HTERT RPE-1 (cell line): ENCODE results near the gene CNTN4.

ENCODE experiments used
- in situ Hi-C: fragments of 300-500 bp; cut with MboI; formaldehyde crosslinking; loops from 4 replicates; pipeline ENCODE4 v1.14.3; 2020; ENCODE audit warnings: low sequenced_read_pairs

The CNTN4 gene

GRCh38 chr3:2377281-2377680 lies 278.6 kb downstream of the CNTN4 start:
- in situ Hi-C loops, result no loop called here

- in situ Hi-C loops, result no loop called here
Observed at GRCh38 chr3:2390926-2391532, 292.4 kb downstream of the CNTN4 start.

- in situ Hi-C loops, result no loop called here
Observed at GRCh38 chr3:2391896-2392295, 293.2 kb downstream of the CNTN4 start.

GRCh38 chr3:2392981-2393380 lies 294.3 kb downstream of the CNTN4 start:
- in situ Hi-C loops, result no loop called here

- in situ Hi-C loops, result no loop called here
Observed at GRCh38 chr3:2415083-2415482, 316.4 kb downstream of the CNTN4 start.

GRCh38 chr3:2420919-2421318 lies 322.3 kb downstream of the CNTN4 start:
- in situ Hi-C loops, result no loop called here

GRCh38 chr3:2423143-2423542 lies 324.5 kb downstream of the CNTN4 start:
- in situ Hi-C loops, result no loop called here

- in situ Hi-C loops, result no loop called here
Observed at GRCh38 chr3:2441558-2441957, 342.9 kb downstream of the CNTN4 start.

- in situ Hi-C loops, result no loop called here
Observed at GRCh38 chr3:2446146-2446545, 347.5 kb downstream of the CNTN4 start.

- in situ Hi-C loops, result no loop called here
Observed at GRCh38 chr3:2452249-2452648, 353.6 kb downstream of the CNTN4 start.

- in situ Hi-C loops, result no loop called here
Observed at GRCh38 chr3:2454865-2455264, 356.2 kb downstream of the CNTN4 start.

GRCh38 chr3:2456788-2457187 lies 358.1 kb downstream of the CNTN4 start:
- in situ Hi-C loops, result no loop called here

GRCh38 chr3:2458816-2459215 lies 360.1 kb downstream of the CNTN4 start:
- in situ Hi-C loops, result no loop called here

GRCh38 chr3:2465842-2466241 lies 367.2 kb downstream of the CNTN4 start:
- in situ Hi-C loops, result no loop called here

GRCh38 chr3:2468816-2469215 lies 370.1 kb downstream of the CNTN4 start:
- in situ Hi-C loops, result no loop called here

- in situ Hi-C loops, result no loop called here
Observed at GRCh38 chr3:2476996-2477395, 378.3 kb downstream of the CNTN4 start.

- in situ Hi-C loops, result no loop called here
Observed at GRCh38 chr3:2477620-2478019, 379.0 kb downstream of the CNTN4 start.

- in situ Hi-C loops, result no loop called here
Observed at GRCh38 chr3:2484162-2485026, 385.7 kb downstream of the CNTN4 start.

- in situ Hi-C loops, result no loop called here
Observed at GRCh38 chr3:2485027-2485375, 386.3 kb downstream of the CNTN4 start.

GRCh38 chr3:2495746-2496145 lies 397.1 kb downstream of the CNTN4 start:
- in situ Hi-C loops, result no loop called here

- in situ Hi-C loops, result no loop called here
Observed at GRCh38 chr3:2504912-2505311, 406.2 kb downstream of the CNTN4 start.

- in situ Hi-C loops, result no loop called here
Observed at GRCh38 chr3:2506776-2507175, 408.1 kb downstream of the CNTN4 start.
